ENCODE measurements around the gene SPEF1.

DNA sequence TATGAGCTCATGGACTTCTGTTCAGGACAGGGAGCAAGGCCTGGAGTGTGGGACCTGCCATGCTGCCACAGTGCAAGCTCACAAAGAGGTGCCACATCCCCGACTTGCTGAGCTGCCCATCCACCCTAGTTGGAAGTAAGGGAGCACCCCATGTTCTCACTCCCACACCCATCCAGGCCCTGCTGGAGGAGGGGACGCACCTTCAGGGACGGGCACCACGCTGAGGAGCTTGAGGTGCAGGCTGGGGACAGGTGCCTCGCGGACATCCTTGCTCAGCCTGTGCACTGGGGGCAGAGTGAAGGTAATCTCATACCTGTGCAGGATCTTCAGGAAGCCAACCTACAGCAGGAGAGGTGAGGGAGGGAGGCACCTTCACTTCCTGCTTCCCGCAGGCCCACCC, 26.0 kb downstream of the SPEF1 start:
- TF ChIP-seq, protein P1, sequence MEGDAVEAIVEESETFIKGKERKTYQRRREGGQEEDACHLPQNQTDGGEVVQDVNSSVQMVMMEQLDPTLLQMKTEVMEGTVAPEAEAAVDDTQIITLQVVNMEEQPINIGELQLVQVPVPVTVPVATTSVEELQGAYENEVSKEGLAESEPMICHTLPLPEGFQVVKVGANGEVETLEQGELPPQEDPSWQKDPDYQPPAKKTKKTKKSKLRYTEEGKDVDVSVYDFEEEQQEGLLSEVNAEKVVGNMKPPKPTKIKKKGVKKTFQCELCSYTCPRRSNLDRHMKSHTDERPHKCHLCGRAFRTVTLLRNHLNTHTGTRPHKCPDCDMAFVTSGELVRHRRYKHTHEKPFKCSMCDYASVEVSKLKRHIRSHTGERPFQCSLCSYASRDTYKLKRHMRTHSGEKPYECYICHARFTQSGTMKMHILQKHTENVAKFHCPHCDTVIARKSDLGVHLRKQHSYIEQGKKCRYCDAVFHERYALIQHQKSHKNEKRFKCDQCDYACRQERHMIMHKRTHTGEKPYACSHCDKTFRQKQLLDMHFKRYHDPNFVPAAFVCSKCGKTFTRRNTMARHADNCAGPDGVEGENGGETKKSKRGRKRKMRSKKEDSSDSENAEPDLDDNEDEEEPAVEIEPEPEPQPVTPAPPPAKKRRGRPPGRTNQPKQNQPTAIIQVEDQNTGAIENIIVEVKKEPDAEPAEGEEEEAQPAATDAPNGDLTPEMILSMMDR (conservative IDR thresholded peaks at IDR 0.05 in 1 of 2, IDR thresholded peaks at IDR 0.05 in 1 of 2; ENCODE audit: extremely low read depth in 1 of 2, insufficient read depth in 1 of 2, low read depth in 1 of 2, low read length in 2 of 2): no peak
- TF ChIP-seq EZH2 (IDR thresholded peaks at IDR 0.05; ENCODE audit: borderline replicate concordance, low read length): no peak
